Activated CD4-positive, alpha-beta T cell treated with anti-CD3 and anti-CD28 coated beads, Interleukin-2, Interleukin-6, amounts not matched to agents 100 ng/mL and 50 ng/mL, durations not matched to agents 16 hours and 8 hours (primary cell): ENCODE results near the gene NPW.
"Not testable (repeated sequence)": the region's sequence is repeated elsewhere in the genome, so short reads cannot be mapped to it uniquely, and the experiment has no call there.

Experiments used
- DNase-seq: peaks from one replicate; pipeline ENCODE4 v3.0.0-alpha.2; 2020

The NPW gene

DNA sequence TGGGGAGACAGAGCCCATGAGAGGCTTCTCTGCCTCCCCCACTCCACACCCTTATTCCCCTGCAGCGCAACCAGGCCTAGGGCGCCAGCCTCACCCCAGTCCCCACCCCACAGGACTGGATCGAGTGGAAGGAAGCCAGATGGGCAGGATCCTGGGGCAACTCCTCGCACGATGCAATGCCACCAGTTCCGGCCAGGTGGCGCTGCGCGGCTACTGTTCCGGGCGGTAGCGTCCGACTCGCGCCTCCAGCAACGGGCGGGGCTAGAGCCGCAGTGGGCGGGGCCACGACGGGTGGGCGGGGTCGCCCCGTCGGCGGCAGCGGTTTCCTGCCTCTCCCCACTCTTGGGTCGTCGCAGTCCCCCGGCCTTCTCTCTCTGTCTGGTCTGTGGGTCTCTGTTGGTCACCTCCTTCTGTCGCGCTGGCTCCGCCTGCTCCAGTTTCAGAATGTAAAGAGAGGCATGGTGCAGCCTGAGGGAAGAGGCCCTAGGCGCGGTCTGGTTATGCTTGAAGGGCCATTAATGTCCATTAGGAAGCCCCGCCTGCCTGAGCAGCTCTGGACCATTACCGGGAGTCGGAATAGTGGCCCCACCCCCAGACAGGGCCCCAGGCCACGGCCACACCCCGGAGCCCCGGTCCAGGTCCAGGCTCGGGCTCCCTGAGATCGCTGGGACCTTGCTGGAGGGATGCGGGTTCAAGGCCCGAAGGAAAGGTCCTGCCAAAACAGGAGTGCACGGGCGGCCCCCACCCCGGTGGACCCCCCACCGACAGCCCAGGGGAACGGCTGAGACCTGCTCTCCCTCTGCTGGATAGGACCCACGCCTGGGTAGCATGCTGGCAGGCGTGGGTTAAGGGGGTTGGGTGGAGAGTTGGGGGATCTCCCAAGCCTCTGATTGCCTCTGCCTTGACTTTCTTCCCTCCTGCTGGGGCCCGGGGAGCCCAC lies 3.8 kb downstream of the NPW start:
- peak; percentile 97 for DNase-seq

DNA sequence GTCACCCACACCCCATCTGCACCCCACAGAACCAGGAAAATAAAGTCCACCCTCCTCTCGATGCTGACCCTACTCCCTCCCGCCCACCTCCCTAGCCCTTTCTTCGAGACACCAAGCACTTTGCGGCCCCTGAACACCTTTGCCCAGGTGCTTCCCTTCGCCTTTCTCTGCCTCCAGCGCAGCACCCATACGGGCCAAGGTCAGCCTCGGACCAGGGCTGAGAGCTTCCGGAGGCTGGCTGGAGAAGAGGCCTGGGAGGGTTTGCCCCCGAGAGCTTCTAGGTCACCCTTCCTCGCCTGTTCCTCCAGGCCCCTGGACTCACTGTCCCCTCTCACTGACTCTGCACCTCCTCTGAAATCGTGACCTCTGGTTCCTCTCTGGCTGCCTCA lies 4.4 kb downstream of the NPW start:
- DNase-seq = no peak

DNA sequence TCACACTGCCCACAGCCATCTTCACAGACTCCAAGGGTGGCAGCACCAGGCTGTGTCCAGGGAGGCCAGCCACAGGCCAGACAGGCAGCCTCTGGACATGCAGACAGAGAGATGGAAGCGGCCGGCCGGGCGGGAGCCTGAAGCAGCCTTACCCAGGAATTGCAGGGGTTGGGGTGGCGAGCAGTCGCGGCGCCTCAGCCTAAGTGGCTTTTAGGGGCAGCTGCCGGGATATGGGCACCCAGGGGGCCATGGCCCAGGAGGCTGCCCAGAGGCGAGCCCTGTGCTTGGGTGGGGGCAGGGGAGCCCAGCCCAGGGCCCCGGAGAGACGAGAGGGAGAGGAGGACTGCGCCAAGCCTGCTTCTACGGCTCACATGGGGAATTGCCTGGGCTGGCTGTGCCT lies 5.7 kb downstream of the NPW start:
- DNase-seq = no peak

DNA sequence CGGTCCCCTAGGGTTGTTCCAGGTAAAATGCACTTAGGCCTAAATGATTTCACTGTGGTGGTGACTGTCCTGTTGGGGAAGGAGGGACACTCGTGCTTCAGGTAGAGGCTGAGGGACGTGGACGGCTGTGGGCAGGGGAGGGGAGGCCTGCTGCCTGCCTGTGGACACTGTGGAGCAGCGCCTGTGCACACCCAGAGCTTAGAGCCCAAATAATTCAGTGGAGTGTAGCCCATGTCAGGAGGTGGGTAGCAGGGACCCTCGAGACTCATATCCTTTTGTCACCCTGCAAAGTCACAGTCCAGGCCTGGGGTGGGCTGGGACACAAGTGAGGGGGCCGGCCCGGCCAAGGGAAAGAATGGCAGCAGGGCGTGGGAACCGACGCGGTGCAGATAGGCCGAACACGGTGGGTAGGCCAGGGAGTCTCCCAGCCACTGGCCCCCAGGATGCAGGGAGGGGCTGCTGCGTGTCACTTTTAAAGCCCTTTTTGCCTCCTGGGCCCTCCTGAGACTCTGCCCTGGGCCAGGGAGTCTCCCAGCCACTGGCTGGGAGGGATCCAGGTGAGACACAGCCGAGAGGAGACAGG lies 6.4 kb downstream of the NPW start:
- no peak for DNase-seq

DNA sequence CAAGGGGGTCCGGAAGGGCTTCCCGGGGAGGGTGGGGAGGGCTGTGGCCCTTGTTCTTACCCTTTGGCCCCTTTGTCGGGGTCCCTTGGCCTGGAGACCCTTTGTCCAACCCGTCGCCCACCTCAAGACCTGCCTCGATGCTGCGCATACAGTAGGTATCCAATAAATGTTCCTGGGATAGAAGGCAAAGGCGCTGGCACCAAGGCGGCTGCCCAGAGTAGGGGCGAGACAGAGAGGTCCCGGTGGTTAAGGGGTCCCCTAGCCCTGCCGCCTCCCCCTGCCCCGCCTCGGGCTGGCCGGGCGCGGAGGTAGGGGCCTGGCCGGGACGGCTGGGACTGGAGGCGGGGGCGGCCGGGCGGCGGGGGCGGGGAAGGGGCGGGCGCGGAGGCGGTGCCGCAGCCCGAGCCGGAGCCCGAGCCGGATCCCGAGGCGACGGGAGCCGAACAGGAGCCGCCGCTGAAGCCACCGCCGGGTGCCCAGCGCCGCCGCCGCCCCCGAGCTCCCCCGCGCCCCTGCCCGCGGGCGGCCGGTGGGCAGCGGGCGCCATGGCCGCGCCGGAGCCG lies 7.0 kb downstream of the NPW start, which contains the start of gene NHERF2:
Gene NHERF2 (plus strand): TSS at position 442 of the 563 bp plus-strand sequence. CDS start 104 bp downstream, at position 546.
- peak; percentile 26 for DNase-seq

DNA sequence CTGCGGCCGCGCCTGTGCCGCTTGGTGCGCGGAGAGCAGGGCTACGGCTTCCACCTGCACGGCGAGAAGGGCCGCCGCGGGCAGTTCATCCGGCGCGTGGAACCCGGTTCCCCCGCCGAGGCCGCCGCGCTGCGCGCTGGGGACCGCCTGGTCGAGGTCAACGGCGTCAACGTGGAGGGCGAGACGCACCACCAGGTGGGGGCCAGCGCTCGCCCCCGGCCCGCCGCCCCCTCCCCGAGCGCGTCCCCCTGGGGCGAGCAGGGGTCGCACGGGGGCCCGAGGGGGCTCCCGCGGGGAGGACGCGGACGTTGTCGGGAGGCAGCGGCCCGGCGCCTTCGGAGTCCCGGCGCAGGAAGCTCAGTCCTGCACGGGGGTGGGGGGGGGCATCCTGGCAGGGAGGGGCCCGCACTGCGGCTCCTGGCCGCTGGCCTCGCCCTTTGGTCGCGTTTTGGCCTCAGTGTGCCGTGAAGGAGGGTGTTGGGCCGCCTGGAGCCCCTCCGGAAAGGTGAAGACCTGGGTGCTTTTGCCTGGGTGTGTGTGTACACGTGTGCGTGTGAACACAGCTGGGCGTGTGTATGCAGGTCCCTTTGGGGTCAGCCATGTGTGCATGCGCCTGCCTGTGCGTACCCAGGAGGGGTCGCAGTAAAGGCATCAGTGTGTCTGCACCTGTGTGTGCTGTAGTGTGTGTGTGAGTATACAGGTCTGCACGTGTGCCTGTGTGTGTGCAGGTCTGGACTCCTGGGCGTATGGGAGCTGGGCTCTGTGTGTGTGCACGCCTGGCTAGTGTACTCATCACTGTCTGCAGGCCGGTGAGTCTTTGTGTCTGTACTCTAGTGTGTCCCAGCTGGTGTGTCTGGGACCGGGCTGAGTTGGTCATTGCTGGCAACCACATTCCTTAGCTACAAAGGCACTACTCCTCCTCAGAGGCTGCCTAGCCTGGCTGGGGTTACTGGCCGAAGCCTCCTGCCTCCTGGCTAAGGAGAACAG lies 7.7 kb downstream of the NPW start:
- DNase-seq = no peak

DNA sequence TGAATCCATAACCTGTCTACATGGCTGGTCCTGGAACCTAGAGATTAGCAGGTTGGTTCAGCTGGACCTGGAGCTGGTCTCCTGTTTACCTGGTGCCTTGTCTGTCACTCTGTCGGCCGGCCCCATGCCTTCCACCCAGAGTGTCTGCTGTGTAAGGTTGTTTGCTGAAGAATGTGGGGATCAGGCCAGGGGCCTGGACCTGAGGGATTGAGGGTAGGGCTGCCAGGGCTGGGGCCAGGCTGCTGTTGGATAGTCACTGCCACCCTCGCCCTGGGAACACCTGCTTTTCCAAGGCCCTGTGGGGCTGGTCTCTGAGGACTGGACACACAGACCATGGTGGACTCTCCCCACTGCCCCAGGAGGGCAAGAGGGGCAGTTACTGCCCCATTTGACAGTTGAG lies 8.6 kb downstream of the NPW start:
- no peak for DNase-seq

DNA sequence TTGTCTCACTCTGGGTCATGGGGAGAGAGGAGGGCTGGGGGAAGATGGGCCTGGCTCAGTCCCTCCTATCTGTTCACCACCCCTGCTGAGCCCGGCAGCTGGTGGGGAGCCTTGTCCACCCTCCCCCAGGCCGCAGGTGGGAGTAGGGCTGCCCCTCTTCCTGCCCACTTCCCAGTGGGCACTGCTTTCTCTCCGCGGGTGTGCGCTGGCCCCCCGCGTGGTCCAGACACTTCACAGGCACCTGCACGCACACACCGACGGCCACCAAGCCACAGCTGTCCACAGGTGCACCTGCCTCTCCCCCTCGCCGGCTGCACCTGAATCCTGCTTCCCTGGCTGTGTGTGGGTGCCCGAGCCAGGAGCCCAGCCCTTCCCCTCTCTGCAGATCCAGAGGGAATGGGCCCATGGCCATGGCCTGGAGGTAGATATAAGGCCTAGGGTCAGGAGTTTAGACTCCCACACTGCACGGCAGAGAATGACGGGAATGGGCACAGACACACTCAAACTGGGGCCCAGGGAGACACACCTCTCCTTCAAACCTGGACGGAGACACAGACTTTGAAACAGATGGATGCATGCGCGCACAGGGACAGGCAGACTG lies 9.1 kb downstream of the NPW start:
- no peak for DNase-seq

DNA sequence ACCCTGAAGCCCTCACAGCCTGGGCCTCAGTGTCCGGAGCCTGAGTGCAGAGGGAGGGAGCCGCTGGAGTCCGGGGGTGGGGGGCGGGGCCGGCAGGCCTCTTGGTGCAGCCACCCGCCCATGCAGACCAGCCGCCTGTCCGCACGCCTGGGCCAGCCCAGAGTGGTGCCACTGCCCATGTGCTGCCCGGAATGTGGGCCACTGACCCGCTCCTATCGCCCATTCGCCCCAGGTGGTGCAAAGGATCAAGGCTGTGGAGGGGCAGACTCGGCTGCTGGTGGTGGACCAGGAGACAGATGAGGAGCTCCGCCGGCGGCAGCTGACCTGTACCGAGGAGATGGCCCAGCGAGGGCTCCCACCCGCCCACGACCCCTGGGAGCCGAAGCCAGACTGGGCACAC lies 9.8 kb downstream of the NPW start:
- DNase-seq = no peak

DNA sequence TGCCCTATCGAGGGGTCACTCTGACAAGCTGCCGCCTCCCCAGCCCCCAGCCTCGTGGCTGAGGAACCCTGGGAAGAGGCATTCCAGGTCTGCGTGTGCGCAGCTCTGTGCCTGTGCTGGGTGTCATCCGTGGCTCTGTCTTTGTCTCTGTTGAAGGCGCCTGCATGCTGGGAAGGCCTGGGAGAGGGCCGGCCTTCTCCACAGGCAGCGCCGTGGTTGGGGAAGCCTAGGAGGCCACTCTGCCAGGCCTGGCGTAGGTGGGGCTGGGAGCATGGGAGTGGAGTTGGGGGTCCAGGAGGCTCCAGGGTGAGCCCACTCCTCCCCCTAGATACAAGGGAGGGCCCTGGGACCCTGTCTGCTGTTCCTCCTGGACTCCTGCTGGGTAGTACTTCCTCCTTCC lies 10.5 kb downstream of the NPW start:
- DNase-seq = no peak

DNA sequence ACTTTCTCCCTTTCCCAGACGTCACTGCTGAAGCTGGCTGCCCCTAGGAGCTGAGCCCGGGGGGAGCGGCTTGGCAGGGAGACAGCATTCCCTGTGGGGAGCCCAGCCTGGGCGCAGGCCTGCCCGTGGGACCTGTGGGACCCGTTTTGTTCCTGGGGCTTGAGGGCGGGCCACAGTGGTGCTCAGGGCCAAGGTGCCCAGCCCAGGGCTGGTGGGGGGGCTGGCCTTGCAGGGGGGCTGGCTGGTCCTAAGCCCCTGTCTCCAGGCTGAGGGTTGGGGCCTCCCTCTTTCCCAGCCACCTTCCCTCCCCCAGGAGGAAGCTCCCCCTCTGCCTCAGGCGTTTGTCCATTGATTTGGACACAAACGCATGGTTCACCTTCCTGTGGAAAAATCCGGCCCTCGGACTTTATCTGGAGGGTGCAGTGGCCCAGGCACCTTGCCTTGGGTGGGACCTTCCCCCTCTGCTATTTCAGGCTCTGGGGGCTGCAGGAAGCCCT lies 11.5 kb downstream of the NPW start:
- no peak for DNase-seq

DNA sequence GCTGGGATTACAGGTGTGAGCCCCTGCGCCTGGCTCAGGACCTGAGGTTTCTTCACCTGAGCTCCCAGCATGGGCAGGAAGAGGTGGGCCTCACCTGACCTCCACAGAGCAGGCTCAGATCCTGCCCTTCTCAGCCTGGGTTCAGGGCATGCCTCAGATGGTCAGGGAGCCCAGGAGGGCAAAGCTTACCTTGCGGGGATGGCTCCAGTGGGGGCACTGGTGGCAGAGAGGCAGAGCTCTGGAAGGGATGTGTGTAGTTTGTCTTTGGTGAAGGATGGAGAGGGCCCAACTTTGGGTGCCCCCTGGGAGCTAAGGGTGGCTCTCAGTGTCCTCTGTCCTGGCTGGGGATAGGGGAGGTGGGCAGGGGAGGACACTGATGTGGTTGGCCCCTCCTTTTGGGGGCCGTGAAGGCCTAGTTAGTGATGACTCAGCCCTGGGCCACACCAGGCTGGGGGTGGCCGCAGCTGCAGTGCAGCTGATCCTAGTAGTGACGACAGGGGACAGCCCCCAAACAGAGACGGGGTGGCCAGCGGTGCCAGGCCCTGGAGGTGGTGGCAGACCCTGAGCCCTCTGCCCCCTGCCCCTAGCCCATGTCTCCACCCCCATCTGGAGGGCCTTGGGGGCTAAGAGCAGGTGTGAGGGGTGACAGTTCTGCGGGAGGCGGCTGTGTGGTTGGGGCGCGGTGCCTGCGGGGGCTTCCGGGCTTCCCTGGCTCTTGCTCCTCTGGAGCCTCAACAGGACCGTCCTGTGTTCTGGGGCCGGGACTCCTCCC lies 12.9 kb downstream of the NPW start:
- no peak for DNase-seq

DNA sequence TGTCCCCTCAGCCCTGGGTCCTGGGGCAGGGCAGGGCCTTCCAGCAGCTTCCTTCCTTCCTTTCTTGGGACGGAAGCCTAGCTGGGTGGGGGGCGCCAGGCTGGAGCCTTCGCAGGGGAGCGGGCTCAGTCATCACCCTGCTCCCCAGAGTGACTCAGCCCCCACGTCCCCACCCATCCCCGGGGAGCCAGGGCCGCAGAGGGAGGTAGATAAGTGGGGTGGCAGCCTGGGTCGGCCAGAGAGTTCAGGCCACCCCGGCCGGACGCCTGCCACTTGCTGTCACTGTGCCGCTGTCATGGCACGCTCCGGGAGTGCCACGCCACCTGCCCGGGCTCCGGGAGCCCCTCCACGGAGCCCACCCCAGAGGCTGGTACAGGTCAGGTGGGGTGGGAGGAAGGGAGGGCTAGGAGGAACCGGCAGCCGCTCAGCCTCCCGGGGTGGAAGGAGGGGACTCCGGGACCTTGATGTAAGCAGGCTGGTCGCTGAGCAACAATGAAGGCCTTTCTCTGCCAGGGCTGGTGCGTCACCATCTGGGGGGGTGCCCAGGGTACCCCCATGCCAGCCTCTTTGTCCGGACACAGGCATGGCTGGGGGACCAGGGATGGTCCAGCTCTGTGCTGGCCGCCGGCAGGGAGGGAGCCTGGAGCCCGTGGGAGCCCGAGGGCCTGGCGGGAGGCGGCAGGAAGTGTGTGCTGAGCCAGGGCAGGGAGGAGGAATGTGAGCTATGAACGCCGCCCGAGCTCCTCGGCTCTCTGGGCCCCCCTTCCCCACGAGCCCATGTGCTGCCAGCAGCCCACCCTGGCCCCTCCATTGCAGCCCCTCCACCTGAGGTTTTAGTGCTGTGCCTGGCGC lies 13.7 kb downstream of the NPW start:
- DNase-seq = no peak

DNA sequence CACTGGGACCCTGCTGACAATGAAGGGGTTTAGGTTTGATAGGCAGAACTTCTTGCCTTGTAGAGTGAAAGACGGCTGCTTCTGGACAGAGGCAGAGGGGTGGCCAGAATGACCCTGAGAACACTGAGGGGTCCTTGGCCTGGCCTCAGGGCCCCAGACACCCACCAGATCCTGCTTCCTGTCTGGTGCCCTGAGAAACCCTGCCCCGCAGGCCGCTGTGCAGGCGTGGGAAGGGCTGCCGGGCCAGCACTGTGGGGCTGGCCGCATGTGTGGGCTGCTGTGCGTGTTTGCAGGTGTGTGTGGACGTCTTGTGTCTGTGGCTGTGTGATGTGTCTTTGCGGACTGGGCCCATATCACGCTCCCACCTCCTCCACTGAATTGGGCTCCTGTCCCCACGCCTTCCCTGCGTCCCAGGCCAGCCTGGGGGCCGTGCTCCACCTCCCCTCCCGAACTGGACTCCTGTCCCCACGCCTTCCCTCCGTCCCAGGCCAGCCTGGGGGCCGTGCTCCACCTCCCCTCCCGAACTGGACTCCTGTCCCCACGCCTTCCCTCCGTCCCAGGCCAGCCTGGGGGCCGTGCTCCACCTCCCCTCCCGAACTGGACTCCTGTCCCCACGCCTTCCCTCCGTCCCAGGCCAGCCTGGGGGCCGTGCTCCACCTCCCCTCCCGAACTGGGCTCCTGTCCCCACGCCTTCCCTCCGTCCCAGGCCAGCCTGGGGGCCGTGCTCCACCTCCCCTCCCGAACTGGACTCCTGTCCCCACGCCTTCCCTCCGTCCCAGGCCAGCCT lies 14.5 kb downstream of the NPW start:
- DNase-seq = not testable (repeated sequence)

DNA sequence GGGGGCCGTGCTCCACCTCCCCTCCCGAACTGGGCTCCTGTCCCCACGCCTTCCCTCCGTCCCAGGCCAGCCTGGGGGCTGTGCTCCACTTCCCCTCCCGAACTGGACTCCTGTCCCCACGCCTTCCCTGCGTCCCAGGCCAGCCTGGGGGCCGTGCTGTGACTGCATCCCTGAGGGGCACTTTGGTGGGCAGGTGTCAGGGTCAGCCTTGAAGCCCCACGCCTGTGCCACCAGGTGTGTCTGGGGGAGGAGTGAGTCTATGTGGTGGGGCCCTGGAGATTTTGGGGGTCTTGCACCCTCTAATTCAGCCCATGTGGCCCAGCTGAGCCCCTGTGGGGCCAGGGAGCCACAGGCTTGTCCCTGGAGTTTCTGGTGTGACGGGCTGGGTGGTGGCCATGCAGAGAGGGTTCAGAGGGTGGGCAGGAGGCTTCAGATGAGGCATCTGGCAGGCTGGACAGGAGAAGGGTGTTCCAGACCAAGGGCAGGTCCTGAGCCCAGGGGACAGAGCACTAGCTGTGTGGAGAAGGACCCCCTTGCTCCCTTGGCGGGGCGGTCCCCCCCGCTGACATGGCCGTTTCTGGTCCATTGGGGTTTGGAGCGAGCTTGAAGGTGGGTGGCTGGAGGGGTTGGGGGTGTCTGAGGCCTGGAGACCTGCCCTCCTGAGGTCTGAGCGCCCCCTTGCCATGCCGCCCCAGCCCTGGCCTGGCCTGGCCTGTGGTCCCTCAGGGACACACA lies 15.3 kb downstream of the NPW start:
- no peak for DNase-seq

DNA sequence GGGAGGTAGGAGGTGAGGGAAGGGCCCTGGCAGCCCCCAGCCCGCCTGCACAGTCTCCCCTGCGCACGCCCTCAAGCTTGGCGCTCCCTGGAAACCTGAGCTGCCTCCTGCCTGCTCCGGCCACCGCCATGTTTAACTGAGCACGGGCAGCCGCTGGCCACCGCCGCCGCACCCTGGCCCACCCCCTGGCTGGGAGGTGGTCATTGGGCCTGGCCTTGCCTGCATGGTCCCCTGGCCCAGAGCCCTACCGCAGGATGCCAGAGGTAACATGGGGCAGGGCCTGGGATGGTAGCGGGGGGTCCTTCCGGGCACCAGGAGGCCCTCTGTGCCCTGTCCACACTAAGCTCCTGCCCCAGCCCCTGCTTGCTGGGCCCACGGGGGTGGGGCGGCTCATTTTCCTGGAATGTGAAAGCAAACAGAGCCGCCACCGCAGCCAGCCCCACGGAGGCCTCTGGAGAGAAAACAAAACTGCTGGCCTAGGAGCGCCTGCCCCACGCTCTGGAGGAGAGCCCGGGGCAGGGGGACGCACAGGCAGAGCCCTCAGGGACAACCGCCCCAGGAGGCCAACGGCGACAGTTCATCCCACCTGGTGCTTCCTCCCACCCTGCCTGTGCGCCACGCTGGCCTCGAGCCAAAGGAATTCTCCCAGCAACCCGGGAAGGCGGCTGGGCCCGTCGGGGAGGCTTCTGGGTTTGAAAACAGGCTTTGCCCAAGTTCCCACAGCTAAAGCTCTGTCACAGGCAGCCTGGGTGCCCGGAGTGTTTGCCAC lies 16.0 kb downstream of the NPW start:
- DNase-seq = no peak

DNA sequence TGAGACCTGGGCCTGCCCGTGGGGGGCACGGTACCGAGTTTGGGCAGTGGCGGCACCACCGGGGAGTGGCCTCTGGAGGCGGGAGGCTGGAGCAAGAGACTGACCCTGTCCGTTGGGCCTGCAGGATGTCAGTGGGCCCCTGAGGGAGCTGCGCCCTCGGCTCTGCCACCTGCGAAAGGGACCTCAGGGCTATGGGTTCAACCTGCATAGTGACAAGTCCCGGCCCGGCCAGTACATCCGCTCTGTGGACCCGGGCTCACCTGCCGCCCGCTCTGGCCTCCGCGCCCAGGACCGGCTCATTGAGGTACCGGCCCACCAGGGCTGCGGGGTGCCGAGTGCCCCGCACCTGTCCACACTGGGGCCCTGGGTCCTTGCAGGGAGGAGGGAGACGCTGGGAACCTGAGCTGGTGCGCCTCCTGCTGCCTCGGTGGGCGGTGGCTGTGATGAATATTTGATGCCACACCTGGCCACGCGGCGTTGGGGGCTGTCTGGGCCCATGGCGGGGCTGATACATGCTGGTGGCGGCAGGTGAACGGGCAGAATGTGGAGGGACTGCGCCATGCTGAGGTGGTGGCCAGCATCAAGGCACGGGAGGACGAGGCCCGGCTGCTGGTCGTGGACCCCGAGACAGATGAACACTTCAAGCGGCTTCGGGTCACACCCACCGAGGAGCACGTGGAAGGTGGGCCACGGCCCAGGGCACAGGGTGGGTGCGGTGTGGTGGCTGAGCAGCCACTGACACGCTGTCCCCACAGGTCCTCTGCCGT lies 16.8 kb downstream of the NPW start:
- DNase-seq = no peak
